Neural crest cell (in vitro differentiated cells): ENCODE data around the gene CLDN15. TPM values are rescaled to one million over a fixed set of nuclear protein-coding genes. Genes with fewer than 3 reads are reported as not detected.

Experiments used
- DNase-seq: peaks from one replicate; pipeline ENCODE4 v3.0.0; 2021; ENCODE audit warnings: low read depth, mixed read lengths, low spot score
- H3K27ac Mint-ChIP-seq: one replicate; pipeline ENCODE4 v1.8.0; 2021; ENCODE audit warnings: mild to moderate bottlenecking, mixed read lengths; ENCODE audit not compliant: unreplicated experiment
- H3K27me3 Mint-ChIP-seq: 2 replicates; pipeline ENCODE4 v1.8.0; 2021; ENCODE audit warnings: low read depth, mild to moderate bottlenecking, mixed read lengths
- H3K36me3 Mint-ChIP-seq: 2 replicates; pipeline ENCODE4 v1.8.0; 2021; ENCODE audit warnings: low read depth, mild to moderate bottlenecking, mixed read lengths
- H3K4me1 Mint-ChIP-seq: 2 replicates; pipeline ENCODE4 v1.8.0; 2021; ENCODE audit warnings: mixed read lengths
- H3K4me3 Mint-ChIP-seq: one replicate; pipeline ENCODE4 v1.8.0; 2021; ENCODE audit warnings: mild to moderate bottlenecking, mixed read lengths
- H3K9me3 Mint-ChIP-seq: 2 replicates; pipeline ENCODE4 v1.8.0; 2021; ENCODE audit warnings: mixed read lengths
- total RNA-seq: library from RNA; stranded (reverse); gene quantifications from 2 replicates; pipeline ENCODE4 v1.2.1, GENCODE V29; 2021
- TF ChIP-seq, protein P1 (sequence below): fragments of 200-600 bp; sonication (generic); conservative IDR thresholded peaks from 2 replicates; pipeline ENCODE4 v1.5.0; 2021; ENCODE audit warnings: antibody characterized with exemption, mild to moderate bottlenecking

CLDN15 gene
- total RNA-seq, 1 donor from 2014 or later = 10.4 TPM

DNA sequence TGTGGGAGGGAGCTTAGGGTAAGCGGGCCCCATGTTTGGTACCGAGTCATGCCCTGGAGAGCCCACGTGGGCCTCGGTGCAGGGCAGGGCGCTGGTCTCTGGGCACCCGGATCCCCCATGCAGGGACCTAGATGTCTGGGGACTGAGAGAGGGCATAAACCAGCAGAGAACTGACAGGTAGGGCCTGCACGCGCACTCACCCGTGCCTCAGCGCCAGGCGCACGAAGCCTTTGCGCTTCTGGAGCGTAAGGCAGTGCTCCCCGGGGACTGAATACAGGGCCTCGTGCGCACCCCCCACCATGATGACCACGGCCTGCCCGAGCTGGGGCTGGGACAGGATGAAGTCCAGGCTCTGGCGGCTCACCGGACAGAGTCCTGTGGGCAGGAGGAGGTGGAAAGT, 39.6 kb downstream of the CLDN15 start:
- TF ChIP-seq, protein P1, sequence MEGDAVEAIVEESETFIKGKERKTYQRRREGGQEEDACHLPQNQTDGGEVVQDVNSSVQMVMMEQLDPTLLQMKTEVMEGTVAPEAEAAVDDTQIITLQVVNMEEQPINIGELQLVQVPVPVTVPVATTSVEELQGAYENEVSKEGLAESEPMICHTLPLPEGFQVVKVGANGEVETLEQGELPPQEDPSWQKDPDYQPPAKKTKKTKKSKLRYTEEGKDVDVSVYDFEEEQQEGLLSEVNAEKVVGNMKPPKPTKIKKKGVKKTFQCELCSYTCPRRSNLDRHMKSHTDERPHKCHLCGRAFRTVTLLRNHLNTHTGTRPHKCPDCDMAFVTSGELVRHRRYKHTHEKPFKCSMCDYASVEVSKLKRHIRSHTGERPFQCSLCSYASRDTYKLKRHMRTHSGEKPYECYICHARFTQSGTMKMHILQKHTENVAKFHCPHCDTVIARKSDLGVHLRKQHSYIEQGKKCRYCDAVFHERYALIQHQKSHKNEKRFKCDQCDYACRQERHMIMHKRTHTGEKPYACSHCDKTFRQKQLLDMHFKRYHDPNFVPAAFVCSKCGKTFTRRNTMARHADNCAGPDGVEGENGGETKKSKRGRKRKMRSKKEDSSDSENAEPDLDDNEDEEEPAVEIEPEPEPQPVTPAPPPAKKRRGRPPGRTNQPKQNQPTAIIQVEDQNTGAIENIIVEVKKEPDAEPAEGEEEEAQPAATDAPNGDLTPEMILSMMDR = no peak
- Mint-ChIP-seq H3K36me3 (no peaks in the 10 kb centered on the region), H3K4me3 (no peak overlapping the region), H3K9me3 (no peaks in the 10 kb centered on the region), H3K4me1 (peaks cover 12% of the 10 kb centered on the region), H3K27me3 (peaks cover 34% of the 10 kb centered on the region), H3K27ac (no peak overlapping the region)
- DNase-seq = no peak

DNA sequence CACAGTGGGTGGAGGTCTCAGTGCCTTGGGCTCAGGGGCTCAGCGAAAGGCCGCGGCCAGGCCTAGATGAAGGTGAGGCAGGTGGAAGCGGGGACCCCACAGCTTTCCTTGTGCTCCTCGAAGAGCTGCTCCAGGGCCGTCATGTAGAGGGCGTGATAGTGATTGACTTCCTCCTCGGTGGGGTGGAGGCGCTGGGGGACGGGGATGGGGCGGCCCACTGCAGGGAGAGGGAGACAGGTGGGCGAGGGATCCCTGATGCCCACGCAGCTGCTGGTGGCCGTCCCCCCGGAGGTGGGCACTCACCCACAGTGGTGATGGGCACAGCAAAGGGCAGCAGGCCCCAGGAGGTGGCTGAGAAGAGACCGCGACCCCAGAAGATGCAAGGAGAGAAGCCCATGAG, 41.7 kb downstream of the CLDN15 start:
- no peak overlapping the region for H3K4me3 Mint-ChIP-seq
- no peaks in the 10 kb centered on the region for H3K36me3 Mint-ChIP-seq
- peaks cover 20% of the 10 kb centered on the region for H3K4me1 Mint-ChIP-seq
- no peak overlapping the region for H3K27ac Mint-ChIP-seq
- DNase-seq = no peak
- no peaks in the 10 kb centered on the region for H3K9me3 Mint-ChIP-seq
- TF ChIP-seq, protein P1 = no peak
- peaks cover 21% of the 10 kb centered on the region for H3K27me3 Mint-ChIP-seq

DNA sequence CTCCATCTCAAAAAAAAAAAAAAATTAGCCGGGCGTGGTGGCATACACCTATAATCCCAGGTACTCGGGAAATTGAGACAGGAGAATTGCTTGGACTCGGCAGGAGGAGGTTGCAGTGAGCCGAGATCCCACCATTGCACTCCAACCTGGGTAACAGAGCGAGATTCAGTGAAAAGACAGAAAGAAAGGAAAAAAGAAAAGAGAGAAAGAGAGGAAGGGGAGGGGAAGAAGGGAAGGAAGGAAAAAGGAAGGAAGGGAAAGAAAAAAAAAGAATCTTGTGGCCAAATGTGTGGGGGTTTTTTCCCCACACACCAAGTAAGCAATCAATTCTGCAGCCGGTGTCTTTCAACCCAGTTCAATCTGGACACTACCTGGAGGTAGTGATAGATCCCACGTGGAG, 48.5 kb downstream of the CLDN15 start:
- H3K4me3 Mint-ChIP-seq = no peak overlapping the region
- TF ChIP-seq, protein P1 = no peak
- H3K4me1 Mint-ChIP-seq = peaks cover 14% of the 10 kb centered on the region
- H3K9me3 Mint-ChIP-seq = no peaks in the 10 kb centered on the region
- peaks cover 11% of the 10 kb centered on the region for H3K27me3 Mint-ChIP-seq
- no peak for DNase-seq
- H3K36me3 Mint-ChIP-seq = no peaks in the 10 kb centered on the region
- H3K27ac Mint-ChIP-seq = no peak overlapping the region

DNA sequence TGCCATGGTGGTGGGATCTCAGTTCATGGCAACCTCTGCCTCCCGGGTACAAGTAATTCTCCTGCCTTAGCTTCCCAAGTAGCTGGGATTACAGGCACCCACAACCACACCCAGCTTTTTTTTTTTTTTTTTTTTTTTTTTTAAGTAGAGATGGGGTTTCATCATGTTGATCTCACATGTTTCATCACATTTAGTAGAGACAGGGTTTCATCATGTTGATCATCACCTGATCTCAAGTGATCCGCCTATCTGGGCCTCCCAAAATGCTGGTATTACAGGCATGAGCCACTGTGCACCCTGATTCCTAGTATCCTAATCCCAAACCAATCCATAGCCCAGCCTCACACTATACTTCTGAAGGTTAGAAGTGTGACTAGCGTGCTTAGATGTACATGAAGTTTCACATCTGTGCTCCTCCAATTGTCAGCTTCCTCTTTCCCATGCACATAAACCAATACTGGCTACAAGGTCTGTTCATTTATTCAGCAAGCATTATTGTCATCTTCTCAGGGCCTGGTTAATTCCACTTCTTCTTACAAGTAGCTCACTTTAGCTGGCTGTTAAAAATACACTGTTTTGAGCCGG, 50.7 kb downstream of the CLDN15 start:
- no peaks in the 10 kb centered on the region for H3K36me3 Mint-ChIP-seq
- H3K27me3 Mint-ChIP-seq = peaks cover 16% of the 10 kb centered on the region
- peaks cover 19% of the 10 kb centered on the region for H3K4me1 Mint-ChIP-seq
- no peak overlapping the region for H3K4me3 Mint-ChIP-seq
- DNase-seq = no peak
- peaks cover 4% of the 10 kb centered on the region for H3K9me3 Mint-ChIP-seq
- TF ChIP-seq, protein P1 = no peak
- no peak overlapping the region for H3K27ac Mint-ChIP-seq

DNA sequence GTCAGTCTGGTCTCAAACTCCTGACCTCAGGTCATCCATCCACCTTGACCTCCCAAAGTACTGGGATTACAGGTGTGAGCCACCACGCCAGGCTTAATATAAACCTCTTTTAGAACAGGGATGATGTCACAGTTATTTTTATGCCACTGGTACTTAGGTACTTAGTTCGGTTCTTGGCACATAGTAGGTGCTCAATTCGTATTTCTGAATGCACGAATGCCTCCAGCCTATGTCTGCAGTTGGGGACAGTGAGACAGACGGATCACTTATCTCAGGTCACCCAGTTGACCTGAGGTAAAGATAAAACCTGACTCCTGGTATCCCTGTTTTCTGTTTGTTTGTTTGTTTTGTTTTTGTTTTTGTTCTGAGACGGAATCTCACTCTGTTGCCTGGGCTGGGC, 51.4 kb downstream of the CLDN15 start:
- Mint-ChIP-seq H3K27ac (no peak overlapping the region), H3K27me3 (peaks cover 15% of the 10 kb centered on the region), H3K36me3 (no peaks in the 10 kb centered on the region), H3K9me3 (peaks cover 4% of the 10 kb centered on the region), H3K4me1 (peaks cover 16% of the 10 kb centered on the region), H3K4me3 (no peak overlapping the region)
- TF ChIP-seq, protein P1 = no peak
- no peak for DNase-seq
